Lower lobe of right lung (tissue), 2 donors: Measurements from ENCODE around the gene PCSK6. TPM values are rescaled to one million over a fixed set of nuclear protein-coding genes. Genes with fewer than 3 reads are reported as not detected.
"Not testable (repeated sequence)": the region's sequence is repeated elsewhere in the genome, so short reads cannot be mapped to it uniquely, and the experiment has no call there.

Source experiments
- ATAC-seq, 2 donors: fragments of 200-7000 bp; cut with Tn5 transposase; one replicate each; pipeline ENCODE4 v1.9.1; 2020 to 2022; ENCODE audit warnings: mild to moderate bottlenecking in 2 of 2, moderate library complexity in 2 of 2
- DNase-seq: peaks from one replicate; pipeline ENCODE4 v3.0.0-alpha.2; 2020
- H3K27ac ChIP-seq: fragments of 200-600 bp; one replicate; pipeline ENCODE4 v1.8.0; 2022
- H3K27me3 ChIP-seq: fragments of 200-600 bp; one replicate; pipeline ENCODE4 v1.8.0; 2022; ENCODE audit warnings: low read depth
- H3K36me3 ChIP-seq: fragments of 200-600 bp; one replicate; pipeline ENCODE4 v1.8.0; 2022; ENCODE audit warnings: mild to moderate bottlenecking
- H3K4me1 ChIP-seq: fragments of 200-600 bp; one replicate; pipeline ENCODE4 v1.8.0; 2022
- H3K4me3 ChIP-seq: fragments of 200-600 bp; one replicate; pipeline ENCODE4 v1.8.0; 2022; ENCODE audit warnings: mild to moderate bottlenecking
- H3K9me3 ChIP-seq: fragments of 200-600 bp; one replicate; pipeline ENCODE4 v1.8.0; 2022
- CTCF ChIP-seq: fragments of 200-600 bp; IDR thresholded peaks from one replicate; pipeline ENCODE4 v1.8.0; 2022; ENCODE audit warnings: antibody characterized with exemption, mild to moderate bottlenecking
- intact Hi-C: fragments of 100-400 bp; cut with DNase I; formaldehyde crosslinking; loops from one replicate; pipeline ENCODE4 v1.11.0; 2022
- total RNA-seq: library from RNA; stranded (reverse); fragmentation: NEBNext Ultra II Directional; extraction: Animal tissue kit (Norgen Biotek cat#: 25700); gene quantifications from one replicate; pipeline ENCODE4 v1.2.1, GENCODE V29; 2021
- donor health status: DM: no; HTN: yes; CAD: no; lungs with severe emphysema.

Gene PCSK6
- total RNA-seq, 1 donor from 2014 or later: 12.3 TPM

- no peak for TF ChIP-seq CTCF
- H3K27me3 ChIP-seq: no peaks in the 10 kb centered on the region
- no peaks in the 10 kb centered on the region for H3K36me3 ChIP-seq
- H3K9me3 ChIP-seq: no peaks in the 10 kb centered on the region
- no peaks in the 10 kb centered on the region for H3K4me1 ChIP-seq
- H3K4me3 ChIP-seq: no peak overlapping the region
- intact Hi-C loops: no loop called here
- H3K27ac ChIP-seq: no peak overlapping the region
- no peak for DNase-seq
- no peak for ATAC-seq
These were observed 61.7 kb downstream of the PCSK6 start for GRCh38 chr15:101427606-101428487.

- no peak overlapping the region for H3K4me3 ChIP-seq
- no peak for TF ChIP-seq CTCF
- DNase-seq (no peak), ATAC-seq (no peak)
- H3K36me3 ChIP-seq: no peaks in the 10 kb centered on the region
- intact Hi-C loops: no loop called here
- H3K9me3 ChIP-seq: no peaks in the 10 kb centered on the region
- no peak overlapping the region for H3K27ac ChIP-seq
- H3K4me1 ChIP-seq: no peaks in the 10 kb centered on the region
- no peaks in the 10 kb centered on the region for H3K27me3 ChIP-seq
These were observed 62.7 kb downstream of the PCSK6 start for GRCh38 chr15:101426761-101427333.

GRCh38 chr15:101425787-101426365 is 63.6 kb downstream of the PCSK6 start:
- H3K27me3 ChIP-seq: no peaks in the 10 kb centered on the region
- ATAC-seq (no peak), DNase-seq (no peak)
- H3K4me3 ChIP-seq: no peak overlapping the region
- no peaks in the 10 kb centered on the region for H3K4me1 ChIP-seq
- no peak overlapping the region for H3K27ac ChIP-seq
- H3K9me3 ChIP-seq: no peaks in the 10 kb centered on the region
- no peak for TF ChIP-seq CTCF
- H3K36me3 ChIP-seq: no peaks in the 10 kb centered on the region
- intact Hi-C loops: no loop called here

- no peaks in the 10 kb centered on the region for H3K9me3 ChIP-seq
- H3K4me1 ChIP-seq: no peaks in the 10 kb centered on the region
- DNase-seq (no peak), ATAC-seq (peak in 1 of 2 donors; percentile 30)
- no peaks in the 10 kb centered on the region for H3K27me3 ChIP-seq
- no peak overlapping the region for H3K4me3 ChIP-seq
- no peak overlapping the region for H3K27ac ChIP-seq
- intact Hi-C loops: no loop called here
- H3K36me3 ChIP-seq: no peaks in the 10 kb centered on the region
- TF ChIP-seq CTCF: no peak
These were observed 64.5 kb downstream of the PCSK6 start for GRCh38 chr15:101424984-101425383.

DNA sequence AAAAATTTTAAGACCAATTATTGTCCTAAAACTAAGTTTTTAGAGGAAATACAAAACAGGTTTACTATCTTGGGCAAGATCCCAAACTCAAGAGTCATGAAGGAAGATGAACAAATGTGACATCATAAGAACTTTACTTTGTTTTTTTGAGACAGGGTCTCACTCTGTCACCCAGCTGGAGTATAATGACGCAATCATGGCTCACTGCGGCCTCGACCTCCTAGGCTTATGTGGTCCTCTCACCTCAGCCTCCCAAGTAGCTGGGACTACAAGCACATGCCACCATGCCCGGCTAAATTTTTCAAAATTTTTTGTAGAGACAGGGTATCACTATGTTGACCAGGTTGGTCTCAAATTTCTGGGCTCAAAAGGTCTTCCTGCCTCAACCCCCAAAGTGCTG is 69.3 kb downstream of the PCSK6 start:
- TF ChIP-seq CTCF: no peak
- DNase-seq (no peak), ATAC-seq (no peak)
- H3K4me3 ChIP-seq: no peak overlapping the region
- intact Hi-C loops: no loop called here
- H3K27ac ChIP-seq: no peak overlapping the region
- no peaks in the 10 kb centered on the region for H3K4me1 ChIP-seq
- H3K27me3 ChIP-seq: no peaks in the 10 kb centered on the region
- no peaks in the 10 kb centered on the region for H3K36me3 ChIP-seq
- no peaks in the 10 kb centered on the region for H3K9me3 ChIP-seq

DNA sequence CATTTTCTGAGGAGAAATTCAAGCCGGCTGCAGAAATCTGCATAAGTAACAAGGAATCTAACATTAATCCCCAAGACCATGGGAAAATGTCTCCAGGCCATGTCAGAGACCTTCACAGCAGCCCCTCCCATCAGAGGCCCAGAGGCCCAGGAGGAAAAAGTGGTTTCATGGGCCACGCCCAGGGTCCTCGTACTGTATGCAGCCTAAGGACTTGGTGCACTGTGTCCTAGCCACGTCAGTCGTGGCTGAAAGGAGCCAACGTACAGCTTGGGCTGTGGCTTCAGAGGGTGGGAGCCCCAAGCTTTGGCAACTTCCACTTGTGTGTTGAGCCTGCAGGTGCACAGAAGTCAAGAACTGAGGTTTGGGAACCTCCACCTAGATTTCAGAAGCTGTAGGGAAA is 73.0 kb downstream of the PCSK6 start:
- DNase-seq, intact Hi-C loops, H3K27me3 ChIP-seq, H3K9me3 ChIP-seq, H3K27ac ChIP-seq, H3K36me3 ChIP-seq, H3K4me1 ChIP-seq, ATAC-seq, H3K4me3 ChIP-seq: not testable (repeated sequence)
